ENCODE data around the gene ABTB2.

The ABTB2 gene

GRCh38 chr11:34105079-34105956, 252.5 kb downstream of the ABTB2 start, which contains the start of gene NAT10:
NAT10 (plus strand) TSS chr11:34105629; CDS start chr11:34108226, 2,597 bp downstream.
- DNase-seq (ENCODE audit: low read depth in 2 of 2): peak; percentile 88 to 95

GRCh38 chr11:34104680-34105078, 253.1 kb downstream of the ABTB2 start:
- no peak for DNase-seq (ENCODE audit: low read depth in 2 of 2)

Data from stimulated activated CD4-positive, alpha-beta T cell treated with anti-CD3 and anti-CD28 coated beads, Interleukin-1b, Interleukin-23, amount 100 ng/mL, for 4 hours (primary cell).